HepG2 (cell line): Measurements from ENCODE around the gene ST3GAL2. TPM values are rescaled to one million over a fixed set of nuclear protein-coding genes. Genes with fewer than 3 reads are reported as not detected.
A peak's percentile ranks its signal among the peaks of the same experiment; 100 is the strongest.

Experiments used
- HOXA5 ChIP-seq: sonication (generic); formaldehyde crosslinking; IDR thresholded peaks from 2 replicates; pipeline ENCODE4 v1.4.0; 2020; ENCODE audit warnings: missing genetic modification reagents
- JUND ChIP-seq: sonication (generic); formaldehyde crosslinking; IDR thresholded peaks from 2 replicates; pipeline ENCODE4 v1.8.0; 2022; ENCODE audit warnings: mild to moderate bottlenecking, missing genetic modification reagents
- KDM1A ChIP-seq: IDR thresholded peaks from 2 replicates; pipeline ENCODE4 v1.6.1; 2016; ENCODE audit warnings: missing compliant biosample characterization
- KDM5A ChIP-seq: fragments of 200-600 bp; sonication (generic); IDR thresholded peaks from 2 replicates; pipeline ENCODE4 v1.7.0; 2018; ENCODE audit warnings: antibody characterized with exemption, mild to moderate bottlenecking, low read length, borderline replicate concordance
- MYC ChIP-seq: sonication (generic); formaldehyde crosslinking; IDR thresholded peaks from 2 replicates; pipeline ENCODE4 v1.9.0; 2021; ENCODE audit warnings: missing genetic modification reagents, borderline replicate concordance
- PLRG1 ChIP-seq: fragments of 450-650 bp; conservative IDR thresholded peaks from 2 replicates; pipeline ENCODE4 v1.6.1; 2016
- ZBED4 ChIP-seq: sonication (generic); formaldehyde crosslinking; IDR thresholded peaks from 2 replicates; pipeline ENCODE4 v1.4.0; 2020; ENCODE audit warnings: missing genetic modification reagents, borderline replicate concordance
- ZNF563 ChIP-seq: sonication (generic); formaldehyde crosslinking; IDR thresholded peaks from 2 replicates; pipeline ENCODE4 v1.8.0; 2022; ENCODE audit warnings: mild to moderate bottlenecking, moderate library complexity, missing genetic modification reagents
- ZNF691 ChIP-seq: sonication (generic); formaldehyde crosslinking; IDR thresholded peaks from 2 replicates; pipeline ENCODE4 v1.4.0; 2020; ENCODE audit warnings: missing genetic modification reagents, low read depth, mild to moderate bottlenecking, borderline replicate concordance
- ZNF770 ChIP-seq: sonication (generic); formaldehyde crosslinking; IDR thresholded peaks from 2 replicates; pipeline ENCODE4 v1.5.0; 2020; ENCODE audit warnings: mild to moderate bottlenecking, missing genetic modification reagents
- ZSCAN25 ChIP-seq: sonication (generic); formaldehyde crosslinking; IDR thresholded peaks from 2 replicates; pipeline ENCODE4 v1.8.0; 2022; ENCODE audit warnings: mild to moderate bottlenecking, missing genetic modification reagents
- polyA plus RNA-seq, 8 experiments: library from polyadenylated mRNA; depleted of rRNA in 3 of 8; stranded (reverse) in 7 of 8; unstranded in 1 of 8; fragments of >200 nt; fragmentation: Illumina TruSeq in 4 of 8; extraction: Trizol in 4 of 8; gene quantifications; 2 replicates each; pipeline versions ENCODE4 v1.2.1 to v1.2.3, GENCODE V29; 2011 to 2016; ENCODE audit warnings: low read depth in 4 of 8, missing spikeins in 1 of 8, mixed read lengths in 1 of 8; ENCODE audit not compliant: insufficient read depth in 1 of 8
- total RNA-seq, 5 experiments: library from RNA; depleted of rRNA; stranded (reverse); fragments of >200 nt; fragmentation: Illumina TruSeq; extraction: Trizol; gene quantifications; 2 replicates each; pipeline ENCODE4 v1.2.3, GENCODE V29; 2016; ENCODE audit warnings: low read depth in 1 of 5
- TF ChIP-seq, protein P1 (sequence below): sonication (generic); formaldehyde crosslinking; IDR thresholded peaks from 2 replicates; pipeline ENCODE4 v1.4.0; 2020; ENCODE audit warnings: missing genetic modification reagents, borderline replicate concordance

Gene ST3GAL2
- total and polyA plus RNA-seq, 2 of the 13 experiments (the other 11 are each of a cell fraction or from before 2014, with no cell fraction given): 16.3 to 24.9 TPM

DNA sequence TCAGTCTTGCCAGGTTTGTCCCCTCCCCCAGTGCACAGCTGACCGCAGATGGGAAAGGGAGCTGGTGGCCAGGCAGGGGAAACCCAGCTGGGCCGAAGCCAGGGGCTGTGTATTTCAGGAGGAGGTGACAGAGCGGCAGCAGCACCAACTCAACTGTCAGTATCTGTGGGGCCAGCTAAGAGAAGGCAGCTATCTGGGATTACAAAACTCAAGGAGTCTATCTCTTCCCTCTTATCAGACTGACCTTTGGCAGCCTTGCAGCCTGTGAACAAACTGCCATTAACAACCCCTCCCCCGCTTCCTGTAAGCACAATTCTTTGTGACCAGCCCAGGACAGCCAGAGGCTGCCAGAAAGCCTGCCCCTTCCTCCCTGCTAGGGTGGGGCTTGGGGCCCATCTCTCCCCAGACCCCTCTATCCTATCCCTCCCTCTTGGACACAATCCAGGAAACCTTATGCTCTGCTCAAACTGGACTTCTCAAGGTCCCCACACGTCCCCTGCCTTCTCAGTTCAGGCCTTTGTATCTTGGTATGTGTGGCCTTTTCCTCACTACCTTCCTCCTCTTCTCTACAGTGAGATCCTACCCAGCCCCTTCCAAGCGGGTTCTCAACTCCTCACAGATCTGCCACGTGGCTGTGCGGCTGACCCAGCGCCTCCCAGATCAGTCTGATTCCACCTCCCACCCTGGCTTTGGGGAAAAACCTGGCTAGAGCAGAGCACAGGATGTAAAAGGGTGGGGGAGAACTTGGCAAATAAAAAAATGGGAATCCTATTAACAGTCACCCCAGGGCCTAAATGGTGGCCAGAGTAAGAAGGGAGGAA, 10.5 kb downstream of the ST3GAL2 start (continued):
- no peak for TF ChIP-seq PLRG1
- peak; percentile 81 for TF ChIP-seq KDM1A (CRISPR knock-in tag)
- no peak; the same call in 1 of the 2 replicates for TF ChIP-seq ZSCAN25 (CRISPR knock-in tag)
- TF ChIP-seq HOXA5: peak; percentile 57; the same call in 1 of the 2 replicates
- TF ChIP-seq ZNF563: peak; percentile 25; the same call in 1 of the 2 replicates
- TF ChIP-seq KDM5A: peak; percentile 57; the same call in 1 of the 2 replicates
- peak; percentile 71; the same call in 1 of the 2 replicates for TF ChIP-seq ZBED4 (CRISPR knock-in tag)
- peak; percentile 94 for TF ChIP-seq MYC (CRISPR knock-in tag)
- TF ChIP-seq JUND (CRISPR knock-in tag): peak; percentile 82
- TF ChIP-seq, protein P1, sequence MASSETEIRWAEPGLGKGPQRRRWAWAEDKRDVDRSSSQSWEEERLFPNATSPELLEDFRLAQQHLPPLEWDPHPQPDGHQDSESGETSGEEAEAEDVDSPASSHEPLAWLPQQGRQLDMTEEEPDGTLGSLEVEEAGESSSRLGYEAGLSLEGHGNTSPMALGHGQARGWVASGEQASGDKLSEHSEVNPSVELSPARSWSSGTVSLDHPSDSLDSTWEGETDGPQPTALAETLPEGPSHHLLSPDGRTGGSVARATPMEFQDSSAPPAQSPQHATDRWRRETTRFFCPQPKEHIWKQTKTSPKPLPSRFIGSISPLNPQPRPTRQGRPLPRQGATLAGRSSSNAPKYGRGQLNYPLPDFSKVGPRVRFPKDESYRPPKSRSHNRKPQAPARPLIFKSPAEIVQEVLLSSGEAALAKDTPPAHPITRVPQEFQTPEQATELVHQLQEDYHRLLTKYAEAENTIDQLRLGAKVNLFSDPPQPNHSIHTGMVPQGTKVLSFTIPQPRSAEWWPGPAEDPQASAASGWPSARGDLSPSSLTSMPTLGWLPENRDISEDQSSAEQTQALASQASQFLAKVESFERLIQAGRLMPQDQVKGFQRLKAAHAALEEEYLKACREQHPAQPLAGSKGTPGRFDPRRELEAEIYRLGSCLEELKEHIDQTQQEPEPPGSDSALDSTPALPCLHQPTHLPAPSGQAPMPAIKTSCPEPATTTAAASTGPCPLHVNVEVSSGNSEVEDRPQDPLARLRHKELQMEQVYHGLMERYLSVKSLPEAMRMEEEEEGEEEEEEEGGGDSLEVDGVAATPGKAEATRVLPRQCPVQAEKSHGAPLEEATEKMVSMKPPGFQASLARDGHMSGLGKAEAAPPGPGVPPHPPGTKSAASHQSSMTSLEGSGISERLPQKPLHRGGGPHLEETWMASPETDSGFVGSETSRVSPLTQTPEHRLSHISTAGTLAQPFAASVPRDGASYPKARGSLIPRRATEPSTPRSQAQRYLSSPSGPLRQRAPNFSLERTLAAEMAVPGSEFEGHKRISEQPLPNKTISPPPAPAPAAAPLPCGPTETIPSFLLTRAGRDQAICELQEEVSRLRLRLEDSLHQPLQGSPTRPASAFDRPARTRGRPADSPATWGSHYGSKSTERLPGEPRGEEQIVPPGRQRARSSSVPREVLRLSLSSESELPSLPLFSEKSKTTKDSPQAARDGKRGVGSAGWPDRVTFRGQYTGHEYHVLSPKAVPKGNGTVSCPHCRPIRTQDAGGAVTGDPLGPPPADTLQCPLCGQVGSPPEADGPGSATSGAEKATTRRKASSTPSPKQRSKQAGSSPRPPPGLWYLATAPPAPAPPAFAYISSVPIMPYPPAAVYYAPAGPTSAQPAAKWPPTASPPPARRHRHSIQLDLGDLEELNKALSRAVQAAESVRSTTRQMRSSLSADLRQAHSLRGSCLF: 0 out of 2 replicates have a peak, but pooled peaks have one; percentile 36
- TF ChIP-seq ZNF770 (CRISPR knock-in tag): peak; percentile 78
- TF ChIP-seq ZNF691 (CRISPR knock-in tag): peak; percentile 96
